Activated CD4-positive, alpha-beta T cell treated with anti-CD3 and anti-CD28 coated beads, Interleukin-2, amount 10 ng/mL, durations not matched to agents 24 days and 14 days (primary cell): Measurements from ENCODE around the gene LINC01488. TPM values are rescaled to one million over a fixed set of nuclear protein-coding genes. Genes with fewer than 3 reads are reported as not detected.

Experiments
- DNase-seq: peaks from one replicate; pipeline ENCODE4 v3.0.0; 2022
- H3K27ac Mint-ChIP-seq: one replicate; pipeline ENCODE4 v1.8.0; 2022; ENCODE audit warnings: mild to moderate bottlenecking, mixed read lengths
- H3K27me3 Mint-ChIP-seq: one replicate; pipeline ENCODE4 v1.8.0; 2022; ENCODE audit warnings: mixed read lengths
- H3K36me3 Mint-ChIP-seq: one replicate; pipeline ENCODE4 v1.8.0; 2022; ENCODE audit warnings: low read depth, mild to moderate bottlenecking, mixed read lengths
- H3K4me1 Mint-ChIP-seq: one replicate; pipeline ENCODE4 v1.8.0; 2021; ENCODE audit warnings: mixed read lengths
- H3K4me3 Mint-ChIP-seq: one replicate; pipeline ENCODE4 v1.8.0; 2022; ENCODE audit warnings: mild to moderate bottlenecking, moderate library complexity, mixed read lengths
- H3K9me3 Mint-ChIP-seq: one replicate; pipeline ENCODE4 v1.8.0; 2021; ENCODE audit warnings: mixed read lengths
- intact Hi-C: fragments of 100-400 bp; cut with micrococcal nuclease; formaldehyde crosslinking; loops from one replicate; pipeline ENCODE4 v1.15.1; 2023
- total RNA-seq: library from RNA; stranded (reverse); gene quantifications from 2 replicates; pipeline ENCODE4 v1.2.3, GENCODE V29; 2022

Gene LINC01488
- total RNA-seq, 1 donor from 2014 or later = not detected

DNA sequence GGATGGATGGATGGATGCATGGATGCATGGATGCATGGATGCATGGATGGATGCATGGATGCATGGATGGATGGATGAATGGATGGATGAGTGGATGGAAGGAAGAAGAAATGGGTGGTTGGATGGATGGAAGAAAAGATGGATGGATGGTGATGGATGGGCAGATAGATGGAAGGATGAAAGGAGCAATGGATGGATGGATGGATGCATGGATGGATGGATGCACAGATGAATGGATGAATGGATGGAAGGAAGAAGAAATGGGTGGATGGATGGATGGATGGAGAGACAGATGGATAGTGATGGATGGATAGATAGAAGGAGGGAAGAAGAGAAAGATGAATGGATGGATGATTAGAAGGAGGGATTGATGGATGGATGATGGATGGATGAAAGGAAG, 30.2 kb upstream of the LINC01488 start:
- Mint-ChIP-seq H3K9me3 (peaks cover 6% of the 10 kb centered on the region), H3K27me3 (peaks cover 19% of the 10 kb centered on the region), H3K4me3 (no peak overlapping the region), H3K4me1 (no peaks in the 10 kb centered on the region), H3K36me3 (no peaks in the 10 kb centered on the region), H3K27ac (no peak overlapping the region)
- no peak for DNase-seq
- intact Hi-C loops = no loop called here

DNA sequence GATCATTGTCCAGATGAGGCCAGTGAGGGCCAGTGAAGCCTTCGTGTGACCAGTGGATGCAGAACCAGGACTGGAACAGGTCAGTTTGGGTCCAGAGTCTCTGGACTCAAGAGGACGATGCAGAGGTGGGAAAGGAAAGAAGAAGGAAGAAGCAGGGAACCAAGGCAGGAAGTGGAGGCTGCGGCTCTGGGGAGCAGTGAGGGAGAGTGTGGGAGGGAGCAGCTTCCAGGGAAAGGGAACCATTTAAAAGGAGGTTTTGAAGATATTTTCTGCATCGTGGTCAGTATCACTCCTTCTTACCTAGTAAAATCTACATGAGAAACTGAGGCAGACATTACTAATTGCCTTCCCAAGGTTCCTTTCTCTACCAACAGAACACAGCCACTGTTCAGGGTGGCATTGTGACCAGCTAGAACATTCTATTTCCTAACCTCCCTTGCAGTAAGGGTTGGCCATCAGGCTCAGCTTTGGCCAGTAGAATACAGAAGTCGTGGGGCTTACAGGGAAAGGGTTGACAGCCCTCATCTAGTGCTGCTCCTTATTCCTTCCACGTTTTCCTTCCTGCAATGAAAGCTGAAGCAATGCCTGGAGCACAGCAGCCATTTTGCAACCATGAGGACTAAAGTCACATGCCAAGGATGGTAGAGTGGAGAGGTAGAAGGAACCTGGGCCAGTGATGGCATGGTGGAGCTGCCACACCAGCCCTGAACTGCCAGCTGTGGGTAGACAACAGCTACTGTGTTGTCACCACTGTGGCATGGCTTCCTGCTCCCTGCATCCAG, 29.1 kb upstream of the LINC01488 start:
- H3K4me1 Mint-ChIP-seq = no peaks in the 10 kb centered on the region
- intact Hi-C loops = no loop called here
- H3K27me3 Mint-ChIP-seq = peaks cover 19% of the 10 kb centered on the region
- no peak overlapping the region for H3K4me3 Mint-ChIP-seq
- DNase-seq = no peak
- H3K9me3 Mint-ChIP-seq = peaks cover 6% of the 10 kb centered on the region
- H3K27ac Mint-ChIP-seq = no peak overlapping the region
- no peaks in the 10 kb centered on the region for H3K36me3 Mint-ChIP-seq

DNA sequence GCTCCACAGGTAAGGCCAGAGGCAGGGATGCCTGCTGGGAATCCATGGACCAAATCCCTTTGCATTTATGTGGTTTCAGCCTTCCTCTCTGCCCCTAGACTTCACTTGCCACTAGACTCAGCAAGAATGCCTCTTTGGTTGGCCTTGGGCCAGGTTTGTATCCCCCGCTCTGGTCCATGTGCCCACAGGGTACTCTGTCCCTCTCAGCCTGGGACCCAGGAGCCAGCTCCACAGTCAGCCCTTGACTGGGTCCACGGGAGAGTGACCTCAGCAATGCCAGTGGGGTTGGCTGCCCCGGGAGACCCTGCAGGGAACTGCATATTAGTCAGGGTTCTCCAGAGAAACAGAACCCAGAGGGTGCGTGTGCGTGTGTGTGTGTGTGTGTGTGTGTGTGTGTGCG, 28.3 kb upstream of the LINC01488 start:
- Mint-ChIP-seq H3K4me1 (no peaks in the 10 kb centered on the region), H3K27ac (no peak overlapping the region), H3K4me3 (no peak overlapping the region), H3K36me3 (no peaks in the 10 kb centered on the region), H3K27me3 (peaks cover 15% of the 10 kb centered on the region), H3K9me3 (peaks cover 6% of the 10 kb centered on the region)
- intact Hi-C loops = no loop called here
- no peak for DNase-seq

DNA sequence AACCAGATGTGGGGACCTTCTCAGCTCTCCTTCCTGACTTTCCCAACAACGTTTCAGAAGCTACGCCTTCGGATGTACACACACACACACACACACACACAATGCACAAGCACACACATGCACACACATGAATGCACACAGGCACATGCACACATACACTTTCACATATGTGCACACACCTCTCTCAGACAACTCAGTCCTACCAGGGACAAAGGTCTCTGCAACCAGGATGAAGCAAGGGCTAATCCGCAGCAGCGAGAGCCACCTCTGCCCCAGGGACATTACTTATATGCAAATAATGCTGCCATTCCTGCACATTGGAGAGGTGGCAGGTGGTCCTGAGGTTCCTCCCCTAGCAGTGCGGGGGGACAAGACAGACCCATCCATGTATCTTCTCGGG, 27.4 kb upstream of the LINC01488 start:
- no peak for DNase-seq
- H3K27me3 Mint-ChIP-seq = peaks cover 10% of the 10 kb centered on the region
- intact Hi-C loops = no loop called here
- no peak overlapping the region for H3K27ac Mint-ChIP-seq
- H3K4me1 Mint-ChIP-seq = no peaks in the 10 kb centered on the region
- H3K9me3 Mint-ChIP-seq = peaks cover 6% of the 10 kb centered on the region
- H3K36me3 Mint-ChIP-seq = no peaks in the 10 kb centered on the region
- no peak overlapping the region for H3K4me3 Mint-ChIP-seq

DNA sequence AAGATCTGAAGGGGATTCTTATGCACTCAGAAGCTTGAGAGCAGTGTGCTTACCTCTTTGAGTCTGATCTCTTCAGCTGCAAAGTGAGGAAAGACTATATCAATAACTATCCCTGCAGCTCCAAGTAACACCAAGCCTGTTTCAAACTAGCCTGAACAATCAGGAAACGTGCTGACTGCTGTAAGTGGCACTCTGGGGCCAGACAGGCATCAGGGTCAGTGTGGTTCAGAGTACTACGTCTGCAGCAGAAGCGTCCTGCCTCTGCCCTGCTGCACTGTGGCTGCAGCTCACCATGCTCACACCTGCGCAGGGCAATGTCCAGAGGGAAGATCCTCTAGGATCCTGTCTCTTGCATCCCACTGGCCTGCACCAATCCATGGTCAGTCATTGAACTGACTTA, 25.5 kb upstream of the LINC01488 start:
- Mint-ChIP-seq H3K27me3 (peaks cover 15% of the 10 kb centered on the region), H3K9me3 (peaks cover 10% of the 10 kb centered on the region), H3K27ac (no peak overlapping the region), H3K36me3 (no peaks in the 10 kb centered on the region), H3K4me3 (no peak overlapping the region), H3K4me1 (no peaks in the 10 kb centered on the region)
- intact Hi-C loops = no loop called here
- DNase-seq = no peak

DNA sequence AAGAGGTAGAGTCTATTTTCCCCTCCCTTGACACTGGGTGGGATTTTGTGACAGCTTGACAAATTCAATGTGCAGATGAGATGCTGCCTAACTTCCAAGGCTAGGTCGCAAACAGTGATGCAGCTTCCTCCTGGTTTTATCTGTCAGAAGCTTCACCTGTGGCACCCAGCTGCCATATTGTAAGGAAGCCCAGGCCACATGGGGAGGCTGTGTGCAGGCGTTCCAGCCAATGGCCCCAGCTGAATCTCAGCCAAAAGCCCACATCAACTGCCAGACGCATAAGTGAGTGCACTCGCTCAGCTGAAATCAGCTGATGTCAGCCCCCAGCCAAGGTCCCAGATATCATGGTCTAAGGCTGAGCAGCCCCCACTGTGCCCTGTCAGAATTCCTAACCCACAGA, 24.8 kb upstream of the LINC01488 start:
- Mint-ChIP-seq H3K27me3 (peaks cover 13% of the 10 kb centered on the region), H3K9me3 (peaks cover 5% of the 10 kb centered on the region), H3K4me3 (no peak overlapping the region), H3K36me3 (peaks cover 1% of the 10 kb centered on the region), H3K27ac (no peak overlapping the region), H3K4me1 (no peaks in the 10 kb centered on the region)
- no peak for DNase-seq
- intact Hi-C loops = no loop called here

DNA sequence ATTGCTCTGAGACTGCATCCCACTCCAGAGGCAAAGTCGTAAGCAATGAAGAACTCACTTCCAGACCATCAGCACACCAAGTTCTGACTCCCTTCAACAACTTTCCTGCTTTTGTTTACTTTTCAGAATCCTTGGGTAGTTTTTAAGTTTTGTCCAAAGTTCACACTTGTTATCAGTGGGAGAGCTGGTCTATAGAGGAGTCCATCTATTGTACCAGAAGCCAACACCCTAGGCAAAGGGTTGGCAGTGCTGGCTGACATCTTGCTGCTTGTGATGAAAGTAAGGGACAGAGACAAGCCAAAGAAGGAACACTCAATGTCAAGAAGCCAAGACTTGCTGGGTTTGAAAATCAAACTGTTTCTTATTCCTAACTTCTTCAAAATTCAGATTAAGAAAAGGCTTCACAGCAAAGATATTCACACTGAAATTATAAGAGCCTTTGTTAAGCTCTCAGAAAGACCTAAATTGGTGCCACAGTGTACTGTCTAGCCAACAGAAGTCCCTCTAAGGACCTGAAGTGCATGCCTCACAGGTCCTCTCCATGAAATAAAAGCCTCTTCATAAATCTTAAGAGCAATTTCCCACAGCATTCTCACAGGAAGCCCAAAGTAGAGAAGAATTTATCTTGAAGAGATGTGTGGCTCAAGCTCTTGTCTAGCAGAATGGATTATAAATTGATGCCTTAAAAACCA, 21.5 kb upstream of the LINC01488 start:
- Mint-ChIP-seq H3K9me3 (peaks cover 5% of the 10 kb centered on the region), H3K27me3 (peaks cover 10% of the 10 kb centered on the region), H3K36me3 (peaks cover 1% of the 10 kb centered on the region), H3K4me1 (no peaks in the 10 kb centered on the region), H3K27ac (no peak overlapping the region), H3K4me3 (no peak overlapping the region)
- intact Hi-C loops = no loop called here
- no peak for DNase-seq

DNA sequence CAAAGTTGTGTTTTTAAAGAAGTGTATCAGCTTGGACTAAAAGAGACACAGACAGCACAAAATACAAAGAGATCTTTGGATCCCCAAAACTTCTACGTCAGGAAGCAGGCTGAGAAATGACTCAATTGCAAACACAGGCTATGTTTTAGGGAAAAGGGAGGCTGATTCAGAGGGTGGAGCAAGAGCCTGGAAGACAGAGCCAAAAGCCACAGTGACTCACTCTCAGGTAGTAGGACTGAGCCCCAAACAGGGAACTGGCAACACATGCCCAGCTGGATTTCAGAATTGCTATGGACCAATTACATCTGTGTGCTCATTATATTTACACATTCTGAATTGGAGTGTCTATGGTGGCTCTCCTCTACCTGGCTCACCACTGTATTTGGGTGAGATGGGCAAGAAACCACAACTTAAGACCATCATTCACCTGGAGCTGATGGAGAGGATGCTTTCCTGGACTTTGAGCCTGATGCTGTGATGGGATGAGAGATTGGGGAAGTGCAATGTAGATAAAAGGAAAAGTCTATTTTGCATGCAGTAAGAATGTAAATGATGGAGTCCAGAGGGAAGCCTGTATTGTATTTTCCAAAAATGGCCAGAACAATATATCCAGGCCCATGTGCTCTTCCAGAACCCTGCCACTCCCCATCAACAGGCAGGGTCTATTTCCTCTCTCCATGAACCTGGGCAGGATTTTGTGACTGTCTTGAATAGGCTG, 20.8 kb upstream of the LINC01488 start:
- H3K4me1 Mint-ChIP-seq = no peaks in the 10 kb centered on the region
- intact Hi-C loops = no loop called here
- H3K4me3 Mint-ChIP-seq = no peak overlapping the region
- H3K27ac Mint-ChIP-seq = no peak overlapping the region
- H3K36me3 Mint-ChIP-seq = peaks cover 1% of the 10 kb centered on the region
- DNase-seq = no peak
- peaks cover 10% of the 10 kb centered on the region for H3K27me3 Mint-ChIP-seq
- peaks cover 5% of the 10 kb centered on the region for H3K9me3 Mint-ChIP-seq

DNA sequence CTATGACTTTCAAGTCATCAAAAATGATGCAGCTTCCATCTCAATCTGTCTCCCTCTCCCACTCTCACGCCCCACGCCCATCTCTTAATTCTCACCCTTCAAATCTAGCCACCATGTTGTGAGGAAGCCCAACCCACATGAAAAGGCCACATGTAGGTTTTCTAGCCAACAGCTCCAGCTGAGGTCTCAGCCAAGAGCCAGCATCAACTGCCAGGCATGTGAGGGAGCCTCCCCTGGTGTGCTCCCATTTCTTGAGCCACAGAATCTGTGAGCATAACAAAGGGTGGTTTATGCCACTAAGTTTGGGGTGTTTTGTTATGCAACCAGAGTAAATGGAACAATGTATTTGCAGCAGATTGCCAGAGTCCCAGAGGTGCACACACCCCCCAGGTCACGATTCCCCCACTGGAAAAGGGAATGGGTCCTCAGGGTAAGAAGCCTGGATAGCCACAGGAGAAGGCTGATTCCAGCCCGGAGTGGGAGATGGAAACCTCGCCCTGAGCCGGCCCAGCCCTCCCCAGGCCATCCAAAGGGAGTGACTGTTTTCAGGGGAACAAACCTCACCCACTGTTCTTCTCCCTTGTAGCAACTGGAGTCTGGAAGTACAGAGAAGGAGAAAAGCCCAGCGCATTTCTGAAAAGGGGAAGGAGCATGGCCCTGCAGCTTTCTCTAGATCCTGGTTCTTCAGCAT, 20.0 kb upstream of the LINC01488 start:
- Mint-ChIP-seq H3K36me3 (peaks cover 1% of the 10 kb centered on the region), H3K27me3 (peaks cover 10% of the 10 kb centered on the region), H3K9me3 (peaks cover 5% of the 10 kb centered on the region), H3K27ac (no peak overlapping the region), H3K4me1 (no peaks in the 10 kb centered on the region), H3K4me3 (no peak overlapping the region)
- no peak for DNase-seq
- intact Hi-C loops = no loop called here

DNA sequence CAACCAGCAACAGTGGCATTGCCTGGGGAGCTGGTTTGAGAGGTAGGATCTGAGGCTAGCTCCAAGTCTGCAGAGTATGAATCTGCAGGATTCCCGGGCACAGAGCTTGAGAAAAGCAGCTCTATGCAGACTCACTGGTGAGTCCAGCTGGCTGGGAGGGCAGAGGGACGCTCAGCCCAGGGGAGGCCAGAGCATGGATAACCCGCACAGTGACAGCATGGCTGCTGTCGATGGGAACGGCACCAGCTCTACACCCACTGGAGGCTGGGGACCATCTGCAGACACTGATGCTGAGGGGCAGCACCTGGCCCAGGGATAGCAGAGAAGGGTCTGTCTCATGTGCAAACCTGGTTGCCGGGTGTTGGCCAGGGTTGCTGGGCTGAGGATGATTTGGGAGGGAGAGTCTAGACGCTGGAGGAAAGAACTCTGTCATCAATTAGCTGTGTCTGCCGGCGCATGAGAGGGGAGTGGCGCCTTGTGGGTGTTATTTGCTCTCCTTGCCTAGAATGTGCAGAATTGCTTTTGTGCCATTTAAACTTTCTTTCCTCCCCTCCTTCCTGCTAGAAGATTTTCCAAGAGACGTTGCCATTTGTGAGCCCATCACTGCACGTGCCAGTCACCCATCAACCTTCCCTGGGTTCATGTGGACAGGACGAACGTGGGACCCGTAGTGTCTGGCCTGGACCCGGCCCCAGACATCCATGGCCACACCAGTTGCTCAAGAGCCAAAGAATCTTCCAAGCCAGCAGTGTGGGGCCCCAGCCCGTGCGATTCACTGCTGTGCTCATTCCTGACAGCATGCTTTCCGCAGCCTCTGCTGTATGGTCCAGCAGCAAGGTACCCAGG, 19.1 kb upstream of the LINC01488 start:
- intact Hi-C loops = no loop called here
- Mint-ChIP-seq H3K27me3 (peaks cover 8% of the 10 kb centered on the region), H3K4me1 (no peaks in the 10 kb centered on the region), H3K4me3 (no peak overlapping the region), H3K9me3 (peaks cover 5% of the 10 kb centered on the region), H3K36me3 (peaks cover 1% of the 10 kb centered on the region), H3K27ac (no peak overlapping the region)
- DNase-seq = no peak

DNA sequence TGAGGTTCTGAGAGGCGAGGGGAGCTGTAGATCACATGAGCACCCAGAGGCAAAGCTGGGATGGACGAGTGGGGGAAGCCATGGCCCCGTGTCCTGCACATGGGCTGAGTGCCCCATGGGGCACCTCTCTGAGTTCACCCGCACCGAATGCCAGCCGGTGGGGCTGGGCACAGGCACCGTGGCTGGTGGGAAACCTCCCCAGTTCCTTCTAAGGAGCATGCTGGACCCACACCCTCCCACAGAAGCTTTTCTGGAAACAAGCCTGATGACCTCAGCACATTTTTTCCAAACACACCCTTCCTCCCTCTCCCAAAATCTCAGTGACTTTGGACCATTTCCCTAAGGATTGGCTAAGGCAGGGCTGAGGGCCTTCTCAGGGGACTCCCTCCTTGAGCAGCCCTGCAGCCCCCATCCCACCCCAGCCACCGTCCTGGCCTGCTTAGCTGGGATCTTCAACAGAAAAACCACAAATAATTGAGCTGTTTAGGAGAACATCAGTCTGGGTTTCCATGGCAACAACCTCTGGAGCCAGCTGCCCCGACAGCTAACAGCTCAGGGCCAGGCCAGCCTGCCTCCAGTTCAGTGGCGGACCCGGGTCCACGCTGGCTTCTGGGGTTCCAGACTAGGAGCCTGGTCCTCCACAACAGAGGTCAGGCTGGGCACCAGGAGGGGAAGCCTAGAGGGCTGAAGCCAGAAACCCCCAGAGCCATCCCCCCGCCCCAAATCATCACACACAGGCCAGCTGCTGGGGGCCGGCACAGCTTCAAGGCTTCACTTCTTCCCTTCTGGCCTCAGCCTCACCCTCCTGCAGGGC, 18.1 kb upstream of the LINC01488 start:
- intact Hi-C loops = no loop called here
- Mint-ChIP-seq H3K4me1 (no peaks in the 10 kb centered on the region), H3K27me3 (peaks cover 8% of the 10 kb centered on the region), H3K27ac (no peak overlapping the region), H3K36me3 (peaks cover 1% of the 10 kb centered on the region), H3K4me3 (no peak overlapping the region), H3K9me3 (peaks cover 5% of the 10 kb centered on the region)
- no peak for DNase-seq

DNA sequence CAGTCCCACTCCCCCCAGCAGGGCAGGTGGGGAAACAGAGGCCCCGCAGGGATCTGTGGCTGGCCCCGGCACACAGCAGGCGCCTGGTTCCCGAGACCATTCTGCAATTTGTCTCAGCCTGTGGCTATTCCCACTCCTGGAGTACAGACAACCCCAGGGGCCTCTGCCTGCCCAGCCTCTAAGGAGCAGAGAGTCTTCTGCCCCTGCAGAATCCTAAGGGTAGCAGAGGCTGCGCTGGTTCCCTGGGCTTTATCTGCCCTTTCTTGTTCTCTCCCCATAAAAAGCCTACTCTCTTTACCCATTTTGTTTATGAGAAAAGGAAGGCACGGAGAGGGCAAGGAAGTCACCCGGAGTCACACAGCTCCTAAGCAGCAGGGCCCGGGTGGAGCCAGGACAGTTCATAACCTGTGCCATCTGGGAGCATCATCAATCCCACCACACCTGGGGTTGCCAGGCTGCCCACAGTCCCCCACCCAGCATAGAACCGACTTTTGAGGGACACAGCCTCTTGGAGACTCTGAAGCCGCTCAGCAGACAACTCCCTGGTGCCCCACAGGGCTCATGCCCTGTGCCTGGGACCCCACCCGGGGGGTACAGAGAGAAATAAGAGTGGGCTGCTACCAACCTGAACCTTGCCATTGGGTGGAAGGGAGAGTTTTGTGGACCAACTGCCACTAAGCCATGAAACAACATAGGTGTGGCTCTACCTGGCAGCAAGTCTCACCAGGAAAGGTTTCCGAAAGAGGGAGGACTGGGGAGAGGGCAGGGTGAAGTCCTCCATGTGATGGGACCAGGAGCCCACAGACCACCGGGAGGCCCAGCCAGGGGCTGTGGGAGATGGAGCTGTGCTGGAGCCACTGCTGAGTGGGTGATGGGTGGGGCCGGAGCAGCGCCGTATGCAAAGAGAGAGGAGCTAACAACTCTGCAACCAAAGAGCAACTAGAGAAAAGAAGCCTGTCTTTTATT, 17.2 kb upstream of the LINC01488 start:
- intact Hi-C loops = no loop called here
- H3K4me1 Mint-ChIP-seq = no peaks in the 10 kb centered on the region
- DNase-seq = no peak
- H3K4me3 Mint-ChIP-seq = no peak overlapping the region
- no peak overlapping the region for H3K27ac Mint-ChIP-seq
- peaks cover 5% of the 10 kb centered on the region for H3K9me3 Mint-ChIP-seq
- H3K36me3 Mint-ChIP-seq = peaks cover 1% of the 10 kb centered on the region
- H3K27me3 Mint-ChIP-seq = peaks cover 8% of the 10 kb centered on the region
